Prostate gland (tissue), 2 donors: ENCODE results near the gene CIRBP. TPM values are rescaled to one million over a fixed set of nuclear protein-coding genes. Genes with fewer than 3 reads are reported as not detected.
A peak's percentile ranks its signal among the peaks of the same experiment; 100 is the strongest.

Experiments used
- DNase-seq: peaks from one replicate; pipeline ENCODE4 v3.0.0-alpha.2; 2019; ENCODE audit warnings: low spot score
- H3K27ac ChIP-seq, 2 donors: fragments of 200-600 bp; sonication (generic); 2 replicates each; pipeline ENCODE4 v1.5.1; 2017 to 2019
- H3K27me3 ChIP-seq: fragments of 200-600 bp; sonication (generic); replicated peaks from 2 replicates; pipeline ENCODE4 v1.5.1; 2019; ENCODE audit not compliant: insufficient read depth
- H3K36me3 ChIP-seq, 2 donors: fragments of 200-600 bp; sonication (generic); 1 replicate in 1 of 2; 2 replicates in 1 of 2; pipeline versions ENCODE4 v1.5.1 to v1.8.1; 2017 to 2019
- H3K4me1 ChIP-seq: fragments of 200-600 bp; sonication (generic); replicated peaks from 2 replicates; pipeline ENCODE4 v1.5.1; 2019
- H3K4me3 ChIP-seq, 2 donors: fragments of 200-600 bp; sonication (generic); 2 replicates each; pipeline ENCODE4 v1.5.1; 2017 to 2019
- H3K9me3 ChIP-seq: fragments of 200-600 bp; sonication (generic); 2 replicates; pipeline ENCODE4 v1.5.1; 2017
- CTCF ChIP-seq, 4 experiments: fragments of 200-600 bp in 2 of 4; fragments of 450-650 bp in 2 of 4; sonication (generic) in 2 of 4; IDR thresholded peaks; 1 replicate in 3 of 4; 2 replicates in 1 of 4; pipeline ENCODE4 v1.5.1; 2016 to 2019; ENCODE audit warnings: antibody characterized with exemption in 4 of 4, mild to moderate bottlenecking in 2 of 4, moderate library complexity in 2 of 4
- POLR2A ChIP-seq: fragments of 450-650 bp; IDR thresholded peaks from one replicate; pipeline ENCODE4 v1.6.1; 2016; ENCODE audit warnings: antibody characterized with exemption, mild to moderate bottlenecking
- POLR2AphosphoS5 ChIP-seq: sonication (generic); formaldehyde crosslinking; IDR thresholded peaks from one replicate; pipeline ENCODE4 v1.6.1; 2017; ENCODE audit warnings: antibody characterized with exemption
- WGBS: methylation state at CpG from one replicate; pipeline ENCODE4 v1.1.5; 2018; 5-methylcytosine and 5-hydroxymethylcytosine counted together
- intact Hi-C: fragments of 100-400 bp; cut with DNase I; formaldehyde crosslinking; loops from one replicate; pipeline ENCODE4 v1.14.2; 2022
- total RNA-seq, 2 donors: library from RNA; depleted of rRNA; stranded (reverse); fragments of >200 nt; gene quantifications; one replicate each; pipeline ENCODE4 v1.1.0, GENCODE V29; 2016

The CIRBP gene
- total RNA-seq, 2 donors from 2014 or later, result 753 to 863 TPM

DNA sequence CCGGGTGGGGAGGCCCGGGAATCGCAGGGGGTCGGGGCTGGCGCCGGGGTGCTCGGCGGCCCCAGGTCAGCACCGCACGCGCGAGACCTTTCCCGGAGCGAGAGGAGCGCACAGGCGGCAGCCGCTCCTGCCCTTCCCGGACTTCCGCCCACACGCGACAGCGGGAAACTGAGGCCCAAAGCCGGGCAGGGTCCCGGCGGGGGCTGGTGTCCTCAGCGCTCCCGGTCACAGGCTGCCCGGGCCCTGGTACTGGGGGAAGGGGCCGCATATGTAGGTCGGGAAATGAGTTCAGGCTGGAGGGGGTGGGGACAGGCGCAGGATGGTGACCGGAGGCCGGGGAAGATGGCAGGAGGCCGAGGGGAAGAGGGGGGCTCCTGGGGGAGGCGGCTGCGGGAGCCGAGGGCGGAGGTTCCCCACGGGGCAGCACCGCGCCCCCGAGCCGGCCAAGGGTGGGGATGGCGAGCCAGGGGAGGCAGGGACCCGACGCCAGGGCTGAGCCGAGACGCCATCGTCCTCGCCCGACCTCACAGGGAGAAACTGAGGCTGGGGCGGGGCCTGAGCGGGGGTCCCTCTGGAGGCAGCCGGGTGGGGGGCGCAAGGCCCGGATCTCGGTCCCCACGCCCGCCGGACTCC, 32.0 kb upstream of the CIRBP start:
- H3K27ac ChIP-seq, result peak overlapping the region in 1 of 2 donors; percentile 17
- H3K36me3 ChIP-seq, result no peaks in the 10 kb centered on the region
- 1% methylated on average over 53 of the region's 60 CpGs for WGBS
- H3K4me3 ChIP-seq, result peak overlapping the region; percentile 36 to 48
- H3K4me1 ChIP-seq, result peaks cover 9% of the 10 kb centered on the region
- no peaks in the 10 kb centered on the region for H3K9me3 ChIP-seq
- peak; percentile 16 for DNase-seq
- TF ChIP-seq POLR2AphosphoS5 (no peak), POLR2A (no peak), CTCF (IDR thresholded peaks at IDR 0.05) (no peak)
- no peaks in the 10 kb centered on the region for H3K27me3 ChIP-seq
- intact Hi-C loops, result no loop called here

DNA sequence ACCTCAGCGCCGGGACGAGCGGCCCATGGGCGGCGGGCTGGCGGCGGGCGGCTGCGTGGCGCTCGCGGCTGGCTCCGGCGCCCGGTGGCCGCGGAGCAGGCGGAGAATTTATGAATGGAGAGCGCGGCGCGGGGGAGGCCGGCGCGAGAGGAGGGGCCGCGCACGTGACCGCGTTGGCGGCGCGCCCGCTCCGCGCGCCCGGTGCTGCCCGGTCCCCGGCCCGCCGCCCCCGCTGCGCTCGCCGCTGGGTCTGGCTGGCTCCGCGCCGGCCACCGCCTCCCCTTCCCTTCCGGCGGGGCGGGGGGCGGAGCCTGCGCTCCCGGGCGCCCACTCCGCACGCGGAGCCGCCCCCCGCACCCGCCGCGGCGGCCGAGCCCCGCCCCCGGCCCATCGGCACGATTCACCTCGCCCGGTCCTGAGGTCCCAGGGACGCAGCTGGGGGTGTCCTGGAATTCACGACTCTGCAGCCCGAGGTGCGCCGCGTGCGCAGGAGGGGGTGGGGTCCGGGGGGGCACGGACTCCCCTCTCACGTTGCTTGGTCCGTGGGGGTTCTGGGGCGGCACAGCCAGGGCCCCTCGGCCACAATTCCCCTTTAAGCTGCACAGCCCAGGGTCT, 31.3 kb upstream of the CIRBP start, which contains the start of gene CBARP:
TSS of gene CBARP (minus strand) at position 252 of the 615 bp plus-strand sequence. CDS start 1,905 bp downstream, outside the sequence.
- no peaks in the 10 kb centered on the region for H3K9me3 ChIP-seq
- no peak for TF ChIP-seq POLR2AphosphoS5
- TF ChIP-seq CTCF (IDR thresholded peaks at IDR 0.05), result no peak
- no peak for TF ChIP-seq POLR2A
- no peaks in the 10 kb centered on the region for H3K27me3 ChIP-seq
- no peaks in the 10 kb centered on the region for H3K36me3 ChIP-seq
- peak within 1 kb of the TSS in 1 of 2 donors; percentile 85 for H3K27ac ChIP-seq
- intact Hi-C loops, result no loop called here
- WGBS, result 2% methylated on average over 63 of the region's 87 CpGs
- DNase-seq, result peak; percentile 15
- peak within 1 kb of the TSS; percentile 36 to 48 for H3K4me3 ChIP-seq
- peaks cover 9% of the 10 kb centered on the region for H3K4me1 ChIP-seq

DNA sequence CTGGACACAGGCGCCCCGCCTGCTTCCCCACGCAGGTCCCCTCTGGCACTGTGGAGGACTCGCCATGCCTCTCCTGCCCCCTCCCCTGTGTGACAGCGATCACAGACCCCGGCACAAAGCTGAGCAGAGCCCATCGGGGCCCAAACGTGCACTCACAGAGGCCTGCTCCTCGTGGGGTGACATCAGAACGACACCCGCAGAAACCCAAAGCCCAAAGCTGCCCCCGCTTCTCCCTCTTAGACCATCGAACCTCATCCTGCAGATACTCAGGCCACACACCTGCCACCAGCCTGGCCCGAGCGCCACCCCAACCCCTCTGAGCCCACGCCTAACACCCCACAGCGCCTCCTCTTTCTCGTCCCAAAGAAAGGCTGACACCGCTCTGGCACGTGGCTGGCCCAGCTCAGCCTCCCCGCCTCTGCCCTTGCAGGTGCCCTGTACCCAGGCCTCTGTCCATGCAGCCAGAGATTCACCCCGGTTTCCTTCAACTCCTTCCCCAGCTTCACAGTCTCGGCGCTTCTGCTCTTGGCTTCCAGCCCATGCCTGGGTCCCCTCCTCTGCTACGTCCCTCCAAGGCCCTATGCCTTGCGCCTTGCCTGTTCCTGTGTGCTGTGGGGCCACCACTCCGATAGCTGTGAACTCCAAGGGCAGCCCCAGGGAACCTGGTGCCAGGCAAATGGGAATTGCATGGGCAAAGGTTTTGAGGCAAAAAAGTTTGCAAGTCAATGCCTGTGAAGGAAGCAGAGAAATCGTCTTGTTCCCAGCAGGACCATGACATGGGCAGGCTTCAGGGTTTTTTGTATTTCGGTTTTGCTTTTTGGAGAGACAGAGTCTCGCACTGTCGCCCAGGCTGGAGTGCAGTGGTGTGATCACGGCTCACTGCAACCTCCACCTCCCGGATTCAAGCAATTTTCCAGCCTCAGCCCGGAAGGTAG, 30.5 kb upstream of the CIRBP start:
- TF ChIP-seq POLR2AphosphoS5 (no peak), CTCF (IDR thresholded peaks at IDR 0.05) (no peak), POLR2A (no peak)
- intact Hi-C loops, result no loop called here
- Histone ChIP-seq H3K27me3 (no peaks in the 10 kb centered on the region), H3K27ac (peak overlapping the region; percentile 85 to 89), H3K9me3 (no peaks in the 10 kb centered on the region), H3K36me3 (no peaks in the 10 kb centered on the region), H3K4me1 (peaks cover 16% of the 10 kb centered on the region), H3K4me3 (peak overlapping the region; percentile 36 to 48)
- DNase-seq, result no peak
- 59% methylated on average over 32 of the region's 34 CpGs for WGBS

GRCh38 chr19:1239420-1239795, 29.7 kb upstream of the CIRBP start:
- Histone ChIP-seq H3K4me3 (no peak overlapping the region), H3K4me1 (peaks cover 22% of the 10 kb centered on the region), H3K27ac (peak overlapping the region; percentile 85 to 89), H3K27me3 (no peaks in the 10 kb centered on the region), H3K36me3 (no peaks in the 10 kb centered on the region), H3K9me3 (no peaks in the 10 kb centered on the region)
- no peak for DNase-seq
- 77% methylated on average over 11 of the region's 11 CpGs for WGBS
- TF ChIP-seq POLR2AphosphoS5 (no peak), POLR2A (no peak)
- intact Hi-C loops, result no loop called here
